Stimulated activated CD4-positive, alpha-beta T cell treated with anti-CD3 and anti-CD28 coated beads, Interleukin-12 subunit alpha, Interleukin-12 subunit beta, amount 100 ng/mL, for 4 hours (primary cell): ENCODE results near the gene NCAM1.

Experiments used
- DNase-seq: peaks from one replicate; pipeline ENCODE4 v3.0.0-alpha.2; 2020

Gene NCAM1

GRCh38 chr11:113090716-113091480, 129.7 kb downstream of the NCAM1 start:
- DNase-seq: no peak

- DNase-seq: no peak
Observed at GRCh38 chr11:113091481-113091780, 130.2 kb downstream of the NCAM1 start.

GRCh38 chr11:113096648-113097047, 135.4 kb downstream of the NCAM1 start:
- no peak for DNase-seq

GRCh38 chr11:113103932-113104690, 142.9 kb downstream of the NCAM1 start:
- DNase-seq: no peak

DNA sequence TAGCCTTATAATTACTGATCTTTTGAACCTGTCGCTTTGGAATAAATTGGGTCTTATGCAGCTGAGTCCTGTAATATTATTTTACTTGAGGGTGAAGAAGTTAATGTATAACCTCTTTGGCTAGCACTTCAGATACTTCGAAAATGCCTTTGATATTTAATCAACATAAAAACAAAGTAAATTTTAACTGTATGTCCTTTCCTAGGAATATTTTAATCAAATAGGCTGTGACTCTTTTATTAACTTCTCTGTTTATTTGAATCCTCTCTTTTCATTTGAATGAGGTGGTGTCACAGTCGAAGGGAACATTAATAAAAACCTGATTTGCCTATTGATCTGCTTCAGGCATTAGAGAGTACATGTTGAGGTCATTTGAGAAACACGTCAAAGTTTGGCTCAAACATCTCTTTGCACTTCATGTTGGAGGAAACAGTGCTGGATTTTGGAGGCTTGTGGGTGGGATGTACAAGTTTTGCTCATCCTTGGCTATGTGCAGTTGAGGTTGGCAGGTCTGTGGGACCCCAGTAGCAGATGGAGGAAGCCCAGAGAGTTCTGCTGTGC, 143.6 kb downstream of the NCAM1 start:
- no peak for DNase-seq

DNA sequence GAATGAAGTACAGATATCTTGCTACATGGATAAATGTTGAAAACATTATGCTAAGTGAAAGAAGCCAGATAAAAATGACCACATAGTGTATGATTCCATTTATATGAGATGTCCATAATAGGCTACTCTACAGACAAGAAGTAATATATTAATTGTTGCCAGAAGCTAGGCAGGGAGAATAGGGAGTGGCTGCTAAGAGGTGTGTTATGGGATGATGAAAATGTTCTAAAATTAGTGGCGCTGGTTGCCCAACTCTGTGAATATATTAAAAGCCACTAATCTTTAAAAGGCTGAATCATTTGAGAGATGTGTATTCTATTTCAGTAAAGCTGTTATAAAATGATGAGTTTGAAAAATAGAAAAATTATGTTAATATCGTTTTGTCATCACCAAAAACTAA, 144.4 kb downstream of the NCAM1 start:
- DNase-seq: no peak

DNA sequence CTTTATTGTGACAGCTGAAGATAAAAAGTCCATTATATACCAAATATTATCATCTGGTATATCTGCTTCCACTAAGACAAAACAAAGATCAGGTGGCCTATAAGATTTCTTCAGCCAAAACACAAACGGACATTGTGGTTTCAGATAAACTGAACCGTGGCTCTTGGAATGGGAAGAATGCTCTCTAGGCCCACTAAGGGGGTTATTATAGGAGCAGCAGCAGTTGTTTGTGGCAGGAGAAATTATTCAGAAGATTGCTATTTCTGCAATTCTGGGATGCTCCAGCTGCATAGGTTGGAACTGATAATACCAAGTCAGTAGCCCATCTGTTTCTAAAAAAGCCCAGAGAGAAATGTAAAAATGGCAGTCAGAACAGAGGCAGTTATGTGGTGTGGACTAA, 145.3 kb downstream of the NCAM1 start:
- no peak for DNase-seq

DNA sequence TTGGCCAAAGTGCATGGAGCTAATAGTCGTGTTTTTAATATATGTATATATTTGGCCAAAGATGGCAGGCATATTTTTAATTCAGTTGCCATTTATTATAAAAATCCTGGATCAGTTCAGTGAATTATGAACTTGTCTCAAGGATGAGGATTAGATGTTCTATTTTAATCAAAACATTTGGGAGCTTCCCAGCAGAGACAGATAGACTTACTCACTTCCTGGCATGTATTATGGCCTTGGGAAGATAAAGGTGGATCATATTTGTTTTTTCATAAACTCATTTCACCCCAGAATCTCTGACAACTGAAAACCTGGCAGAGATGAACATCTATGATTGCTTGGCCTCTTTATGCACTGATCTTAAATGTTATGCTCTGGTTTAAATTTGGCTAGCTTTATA, 148.8 kb downstream of the NCAM1 start:
- DNase-seq: no peak

DNA sequence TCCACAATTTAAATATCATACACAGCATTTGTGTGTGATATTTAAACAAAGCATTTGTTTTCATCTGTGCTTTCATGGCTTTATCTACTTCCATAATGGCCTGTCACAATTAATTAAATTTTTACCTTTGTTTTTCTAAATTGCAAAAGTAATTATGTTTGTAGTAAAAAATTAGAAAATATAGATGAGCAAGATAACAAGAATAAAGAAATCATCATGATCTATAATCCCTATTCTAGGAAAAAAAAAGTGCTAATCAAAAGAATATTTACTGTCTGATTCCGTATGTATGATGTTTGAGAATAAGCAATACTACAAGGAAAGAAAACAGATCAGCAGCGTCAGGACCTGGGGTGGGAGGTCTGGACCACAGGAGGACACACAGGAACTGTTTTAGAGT, 149.9 kb downstream of the NCAM1 start:
- no peak for DNase-seq

DNA sequence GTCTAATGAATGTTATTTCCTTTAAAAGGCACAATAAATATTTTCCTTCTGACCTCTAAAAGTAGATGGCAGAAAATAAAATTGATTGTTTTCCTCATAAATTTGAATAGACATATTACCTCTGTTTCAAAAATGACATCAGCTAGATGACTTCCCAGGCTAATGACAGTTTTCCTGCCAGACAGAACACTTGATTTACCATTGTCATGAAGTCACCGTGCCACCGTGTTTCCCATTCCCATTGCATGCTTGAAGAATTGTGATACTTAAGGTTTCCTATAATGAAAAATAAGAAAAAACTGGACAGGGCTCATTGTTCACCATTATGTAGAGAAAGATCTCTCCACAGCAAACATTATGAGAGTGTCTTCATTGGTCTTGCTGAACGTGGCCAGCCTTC, 151.1 kb downstream of the NCAM1 start:
- DNase-seq: no peak

DNA sequence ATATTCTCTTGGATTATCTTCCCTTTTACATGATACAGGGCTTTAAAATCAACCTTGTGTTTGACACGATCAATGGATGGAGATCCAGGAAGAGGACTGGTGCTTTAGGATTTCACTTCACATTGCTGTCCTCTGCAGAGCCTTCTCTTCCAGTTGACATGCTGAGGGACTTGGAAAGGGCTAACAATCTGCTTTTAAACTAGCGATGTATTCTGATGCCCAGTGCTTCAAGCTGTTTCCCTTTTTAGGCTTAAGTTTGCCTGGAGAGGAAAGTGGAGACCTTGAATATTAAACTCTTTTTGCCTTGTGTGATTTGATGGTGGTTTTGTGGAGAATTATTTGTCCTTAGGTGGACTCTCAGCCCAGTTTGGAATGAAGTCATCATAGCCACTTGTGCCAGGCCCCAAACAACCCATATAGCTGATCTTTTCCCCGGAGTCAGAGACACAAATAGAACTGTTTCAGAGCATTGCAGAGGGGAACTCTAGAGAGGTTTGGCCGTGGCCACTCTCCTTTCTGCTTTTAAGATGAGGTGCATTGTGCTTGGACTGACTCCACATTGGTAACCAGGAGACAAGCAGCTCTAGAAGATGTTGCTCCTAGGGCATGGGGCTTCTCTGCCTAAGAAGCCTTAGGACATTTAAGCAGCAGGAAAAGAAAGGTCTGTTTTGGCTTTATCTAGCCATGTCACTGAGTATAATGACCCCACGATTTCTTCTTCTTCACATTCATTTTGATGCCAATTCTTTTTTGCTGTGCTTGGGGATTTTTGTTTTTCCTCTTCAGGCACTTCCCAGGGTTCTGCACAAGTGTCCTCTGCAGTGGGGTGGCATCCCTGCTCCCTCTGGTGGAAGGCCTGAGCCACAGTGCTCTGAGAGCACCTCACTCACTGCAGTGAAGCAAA, 152.8 kb downstream of the NCAM1 start:
- DNase-seq: no peak

DNA sequence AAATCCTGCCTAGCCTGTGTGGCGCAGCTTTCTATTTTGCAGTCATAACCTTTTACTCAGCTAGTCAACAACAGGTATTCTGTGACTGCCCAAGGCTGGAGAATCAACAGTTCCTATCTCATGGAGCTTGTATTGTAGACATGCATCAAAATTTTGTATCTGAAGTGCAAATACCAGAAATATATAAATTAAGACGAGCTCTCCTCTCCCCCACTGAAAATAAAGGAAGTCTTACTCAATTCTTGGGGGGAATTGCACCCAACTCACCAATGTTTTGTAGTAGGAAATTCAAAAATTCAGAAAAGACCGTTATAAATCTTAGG, 153.4 kb downstream of the NCAM1 start:
- no peak for DNase-seq

- no peak for DNase-seq
Observed at GRCh38 chr11:113118104-113118503, 156.9 kb downstream of the NCAM1 start.

DNA sequence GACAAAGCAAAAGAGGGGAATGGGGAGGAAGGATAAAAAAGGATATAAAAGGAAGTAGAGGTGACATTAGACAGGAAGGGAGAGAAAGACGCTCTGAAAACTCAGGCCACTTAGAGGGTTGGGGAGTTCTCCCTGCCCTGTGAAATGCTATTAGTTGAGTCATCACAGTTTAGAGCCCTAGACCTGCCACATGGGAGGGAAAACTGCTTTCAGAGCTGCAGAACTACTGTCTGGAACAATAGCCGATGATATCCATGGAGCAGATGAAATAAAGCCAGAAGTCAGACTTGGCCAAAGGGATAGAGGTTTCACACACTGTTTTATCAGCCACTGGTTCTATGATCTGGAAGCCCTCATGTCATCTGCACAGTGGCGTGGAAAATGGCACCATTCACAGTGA, 157.9 kb downstream of the NCAM1 start:
- DNase-seq: no peak

DNA sequence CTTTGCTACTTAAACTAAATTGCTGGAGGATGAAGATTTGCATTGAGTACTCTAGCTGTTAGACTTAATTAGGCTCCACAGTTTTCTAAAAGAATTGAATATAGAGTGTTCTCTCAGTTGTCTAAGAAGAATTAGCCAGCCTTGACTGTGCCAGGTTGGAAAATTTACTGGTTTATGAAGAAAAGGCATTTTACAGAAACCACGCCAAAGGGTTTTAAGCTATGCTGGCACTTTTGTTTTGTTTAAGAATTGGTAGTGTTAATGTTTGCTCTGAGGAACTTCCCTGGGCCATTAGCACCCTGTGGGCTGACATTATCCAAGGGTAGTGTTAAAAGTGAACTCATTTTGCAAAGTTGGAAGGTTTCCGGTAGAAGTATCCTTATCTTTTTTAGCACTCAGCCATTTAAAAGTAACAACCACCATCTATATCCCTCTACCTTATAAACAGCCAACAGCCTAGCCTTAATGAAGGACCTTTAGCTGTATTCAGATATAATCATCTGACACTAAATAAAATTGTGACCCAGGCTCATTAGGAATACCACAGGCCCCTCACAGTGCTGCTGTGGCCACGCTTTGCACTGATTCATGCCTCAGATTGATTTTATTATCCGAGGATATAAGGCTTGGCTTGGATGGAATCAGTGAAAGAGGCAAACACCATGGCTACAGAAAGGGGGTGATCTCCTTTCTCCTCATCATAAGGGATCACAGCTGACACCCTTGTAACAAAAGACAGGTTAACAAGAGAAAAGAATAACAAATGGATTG, 158.9 kb downstream of the NCAM1 start:
- DNase-seq: no peak

- DNase-seq: no peak
Observed at GRCh38 chr11:113121746-113122145, 160.5 kb downstream of the NCAM1 start.

GRCh38 chr11:113124006-113124405, 162.8 kb downstream of the NCAM1 start:
- DNase-seq: no peak

DNA sequence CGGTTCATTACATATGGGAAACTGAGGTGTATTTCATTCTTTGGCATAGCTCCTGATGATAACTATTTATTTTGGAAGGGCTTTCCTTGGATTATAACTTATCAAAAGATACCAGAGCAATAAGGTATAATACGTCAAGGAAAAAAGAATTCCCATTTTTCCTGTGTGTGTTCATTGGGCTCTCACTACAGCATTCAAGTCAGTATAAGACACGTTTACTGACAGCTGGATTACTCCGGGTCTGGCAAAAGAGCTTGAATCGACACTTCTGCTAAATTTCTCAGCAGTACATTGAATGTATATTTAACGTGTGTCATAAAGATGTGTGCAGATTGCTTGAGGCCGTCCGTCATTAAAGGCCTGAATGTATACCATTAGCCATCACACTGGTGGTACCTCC, 163.4 kb downstream of the NCAM1 start:
- DNase-seq: no peak

GRCh38 chr11:113129261-113129992, 168.2 kb downstream of the NCAM1 start:
- no peak for DNase-seq

GRCh38 chr11:113131036-113131775, 170.0 kb downstream of the NCAM1 start:
- DNase-seq: no peak

DNA sequence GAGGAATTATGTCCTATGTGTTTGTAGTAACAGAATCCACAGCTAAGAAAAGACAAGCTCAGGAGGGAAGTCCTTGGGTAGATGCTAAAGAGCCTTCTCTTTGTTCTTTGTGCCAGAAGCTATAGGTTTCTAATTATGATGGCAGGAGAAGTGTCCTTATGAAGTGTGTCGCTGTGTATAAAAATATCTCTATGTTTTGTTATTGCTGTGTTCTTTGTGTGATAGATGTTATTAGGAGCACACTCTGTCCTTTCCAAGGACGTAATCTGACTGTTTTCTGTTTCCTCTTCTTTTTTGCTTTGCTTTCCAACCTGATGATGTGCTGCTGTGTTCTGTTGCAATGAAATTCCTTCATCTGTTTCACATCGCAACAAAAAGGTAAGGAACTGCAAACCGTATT, 171.9 kb downstream of the NCAM1 start:
- no peak for DNase-seq
